Measurements from ENCODE around the gene EPO. TPM values are rescaled to one million over a fixed set of nuclear protein-coding genes. Genes with fewer than 3 reads are reported as not detected.

EPO gene
- total RNA-seq, 1 experiment from 2014 or later: not detected

- H3K27me3 ChIP-seq (ENCODE audit: control insufficient read depth, insufficient read depth, low read length): no peaks in the 10 kb centered on the region
- CTCF ChIA-PET: interaction anchor here (0.6 to 1.9 kb wide), 12 partner anchors 9 to 236 kb away, joined by 3 to 23 read pairs (median 6); partner anchors contain the start of genes EPHB4, EPO, SLC12A9 and UFSP1
- H3K36me3 ChIP-seq (ENCODE audit: control insufficient read depth, insufficient read depth, low read length): no peaks in the 10 kb centered on the region
- BruUV-seq (replicated peaks): TSS peak; percentile 96
- ATAC-seq (peak; percentile 84), DNase-seq (ENCODE audit: low read depth, low spot score) (no peak)
- in situ Hi-C loops (cut with HindIII; ENCODE audit: low pct_unique_long_range_greater_than_20kb, low sequenced_read_pairs): loop anchor here (25.0 kb wide), 1 partner anchor 132 kb away; the partner anchor contains the start of gene EPHB4
- POLR2A ChIA-PET: interaction anchor here (0.6 kb wide), 1 partner anchor 257 kb away, joined by 6 read pairs; no protein-coding TSS in a partner anchor
- H3K27ac ChIP-seq (ENCODE audit: low read length): peak overlapping the region; percentile 84
- intact Hi-C loops (cut with micrococcal nuclease; ENCODE audit: unreplicated experiment): loop anchor here (1.0 kb wide), 1 partner anchor 147 kb away; the partner anchor contains the start of gene SLC12A9
- H3K9me3 ChIP-seq (ENCODE audit: control insufficient read depth, insufficient read depth, low read depth, low read length): no peaks in the 10 kb centered on the region
- TF ChIP-seq POLR2AphosphoS5 (IDR thresholded peaks at IDR 0.05; ENCODE audit: low read depth, low read length): no peak
- TF ChIP-seq CTCF (IDR thresholded peaks at IDR 0.05): peak; percentile 96
- peak overlapping the region; percentile 83 to 86 for H3K4me3 ChIP-seq (ENCODE audit: low read depth in 2 of 2, low read length in 2 of 2)
- H3K4me1 ChIP-seq (ENCODE audit: control insufficient read depth, insufficient read depth, low read length): peaks cover 13% of the 10 kb centered on the region; the same call in 1 of the 2 replicates
Observed at GRCh38 chr7:100705320-100705752, 14.9 kb upstream of the EPO start.

- DNase-seq (ENCODE audit: low read depth, low spot score) (peak; percentile 92), ATAC-seq (peak; percentile 98)
- H3K9me3 ChIP-seq (ENCODE audit: control insufficient read depth, insufficient read depth, low read depth, low read length): no peaks in the 10 kb centered on the region
- in situ Hi-C loops (cut with HindIII; ENCODE audit: low pct_unique_long_range_greater_than_20kb, low sequenced_read_pairs): loop anchor here (25.0 kb wide), 1 partner anchor 131 kb away; the partner anchor contains the start of gene EPHB4
- no peaks in the 10 kb centered on the region for H3K27me3 ChIP-seq (ENCODE audit: control insufficient read depth, insufficient read depth, low read length)
- no peak for TF ChIP-seq CTCF (IDR thresholded peaks at IDR 0.05)
- no peak for TF ChIP-seq TCF7L2 (IDR thresholded peaks at IDR 0.05; ENCODE audit: low read depth, low read length)
- TF ChIP-seq POLR2AphosphoS5 (IDR thresholded peaks at IDR 0.05; ENCODE audit: low read depth, low read length): peak; percentile 69
- TF ChIP-seq SIN3A (IDR thresholded peaks at IDR 0.05; ENCODE audit: borderline replicate concordance, insufficient read depth, low read depth, low read length): no peak
- no peak for TF ChIP-seq REST (IDR thresholded peaks at IDR 0.05; ENCODE audit: insufficient read depth in 1 of 2, low read depth in 2 of 2, low read length in 1 of 2)
- H3K4me1 ChIP-seq (ENCODE audit: control insufficient read depth, insufficient read depth, low read length): peaks cover 13% of the 10 kb centered on the region; the same call in 1 of the 2 replicates
- peak within 1 kb of the TSS; percentile 84 for H3K27ac ChIP-seq (ENCODE audit: low read length)
- ChIA-PET POLR2A (interaction anchor here (0.5 to 0.6 kb wide), 2 partner anchors 11 to 258 kb away, joined by 6 to 7 read pairs; no protein-coding TSS in a partner anchor), CTCF (interaction anchor here (0.6 to 1.9 kb wide), 11 partner anchors 10 to 184 kb away, joined by 3 to 23 read pairs (median 6); partner anchors contain the start of genes EPHB4, EPO, SLC12A9 and UFSP1)
- H3K4me3 ChIP-seq (ENCODE audit: low read depth in 2 of 2, low read length in 2 of 2): peak within 1 kb of the TSS; percentile 83 to 86
- TSS peak; percentile 98 for BruUV-seq (replicated peaks)
- no peaks in the 10 kb centered on the region for H3K36me3 ChIP-seq (ENCODE audit: control insufficient read depth, insufficient read depth, low read length)
- intact Hi-C loops (cut with micrococcal nuclease; ENCODE audit: unreplicated experiment): loop anchor here (1.0 kb wide), 1 partner anchor 146 kb away; the partner anchor contains the start of gene SLC12A9
Observed at GRCh38 chr7:100705753-100706671, 14.3 kb upstream of the EPO start, which contains the start of gene POP7. Gene POP7, plus strand, starts transcription at chr7:100706121. Its CDS starts 710 bp downstream, at chr7:100706831.

Data from Panc1 (cell line).